Mesothelial cell of epicardium (in vitro differentiated cells): ENCODE measurements around the gene PIH1D2. TPM values are rescaled to one million over a fixed set of nuclear protein-coding genes. Genes with fewer than 3 reads are reported as not detected.

Experiments
- DNase-seq, 2 experiments: peaks; one replicate each; pipeline ENCODE4 v3.0.0; 2021; ENCODE audit warnings: low spot score in 2 of 2; ENCODE audit not compliant: unreplicated experiment in 2 of 2
- H3K27ac Mint-ChIP-seq: 2 replicates; pipeline ENCODE4 v1.8.0; 2021; ENCODE audit warnings: mixed read lengths
- H3K27me3 Mint-ChIP-seq: 2 replicates; pipeline ENCODE4 v1.8.0; 2021; ENCODE audit warnings: low read depth, mixed read lengths
- H3K36me3 Mint-ChIP-seq: 2 replicates; pipeline ENCODE4 v1.8.0; 2021; ENCODE audit warnings: mixed read lengths
- H3K4me1 Mint-ChIP-seq: 2 replicates; pipeline ENCODE4 v1.8.0; 2021; ENCODE audit warnings: mixed read lengths
- H3K4me3 Mint-ChIP-seq: 2 replicates; pipeline ENCODE4 v1.8.0; 2021; ENCODE audit warnings: mild to moderate bottlenecking, moderate library complexity, mixed read lengths
- H3K9me3 Mint-ChIP-seq: 2 replicates; pipeline ENCODE4 v1.8.0; 2021; ENCODE audit warnings: mixed read lengths
- CTCF ChIP-seq: fragments of 200-600 bp; sonication (generic); IDR thresholded peaks from one replicate; pipeline ENCODE4 v1.5.0; 2021; ENCODE audit warnings: antibody characterized with exemption; ENCODE audit not compliant: unreplicated experiment
- total RNA-seq: library from RNA; stranded (reverse); gene quantifications from 3 replicates; pipeline ENCODE4 v1.2.1, GENCODE V29; 2021

Gene PIH1D2
- total RNA-seq, 1 donor from 2014 or later: 1.9 TPM

DNA sequence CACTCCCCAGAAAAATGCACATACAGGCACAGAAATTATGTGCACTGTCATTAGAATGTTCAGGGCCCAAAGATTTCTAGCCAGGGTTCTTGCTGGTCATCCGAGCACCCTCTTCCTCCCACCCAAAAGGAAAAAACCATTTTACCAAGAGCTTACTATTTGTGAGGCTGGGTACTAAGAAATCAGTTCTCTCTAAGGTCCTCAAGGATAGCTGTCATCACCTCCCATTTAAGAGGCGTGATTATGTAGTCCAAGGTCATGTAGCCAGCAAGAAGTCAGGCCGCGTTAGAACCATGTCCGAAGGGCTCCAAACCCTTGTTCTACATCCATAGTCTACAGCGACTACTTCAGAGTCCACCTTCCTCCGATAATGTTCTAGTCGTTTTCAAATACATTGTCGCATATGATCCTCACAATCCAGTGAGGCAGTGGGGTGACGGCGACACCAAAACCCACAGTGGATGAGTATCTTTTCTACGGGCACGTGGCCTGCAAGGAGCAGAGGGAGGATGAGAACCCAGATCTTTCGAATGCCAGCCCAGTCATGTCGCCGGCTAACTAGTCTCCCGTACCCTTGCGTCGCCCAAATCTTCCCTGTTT is 12.1 kb upstream of the PIH1D2 start:
- peak overlapping the region; percentile 100 for H3K4me3 Mint-ChIP-seq
- no peaks in the 10 kb centered on the region for H3K27me3 Mint-ChIP-seq
- H3K36me3 Mint-ChIP-seq: peaks cover 36% of the 10 kb centered on the region

GRCh38 chr11:112082729-112083128 is 8.9 kb upstream of the PIH1D2 start:
- Mint-ChIP-seq H3K4me3 (no peak overlapping the region), H3K36me3 (peaks cover 36% of the 10 kb centered on the region), H3K9me3 (no peaks in the 10 kb centered on the region), H3K27ac (no peak overlapping the region), H3K27me3 (no peaks in the 10 kb centered on the region), H3K4me1 (peaks cover 26% of the 10 kb centered on the region)
- DNase-seq: no peak
- no peak for TF ChIP-seq CTCF

More for the DNA sequence above, 12.1 kb upstream of the PIH1D2 start:
- H3K9me3 Mint-ChIP-seq: no peaks in the 10 kb centered on the region
- TF ChIP-seq CTCF: no peak
- no peak for DNase-seq
- H3K4me1 Mint-ChIP-seq: peaks cover 42% of the 10 kb centered on the region
- H3K27ac Mint-ChIP-seq: peak overlapping the region; percentile 97

DNA sequence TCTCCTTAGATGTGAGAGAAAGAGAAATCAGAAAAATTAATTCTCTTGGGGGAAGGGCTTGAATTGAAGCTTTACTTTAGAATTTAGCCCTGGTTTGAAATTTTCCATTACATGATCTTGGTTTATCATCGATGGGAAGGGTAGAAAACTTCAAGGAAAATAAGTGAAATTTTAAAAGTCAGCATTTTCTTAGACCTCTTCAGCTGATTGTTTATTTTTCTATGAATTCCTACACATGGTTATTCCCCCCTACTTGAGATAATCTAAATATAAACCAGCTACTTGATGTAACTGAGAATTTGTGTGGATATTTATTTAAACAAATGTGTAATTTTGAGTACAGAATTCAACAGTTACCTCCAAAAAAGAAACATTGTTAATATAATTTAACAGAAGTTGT is 10.9 kb downstream of the PIH1D2 start:
- Mint-ChIP-seq H3K9me3 (no peaks in the 10 kb centered on the region), H3K36me3 (peaks cover 7% of the 10 kb centered on the region), H3K4me3 (no peak overlapping the region), H3K27me3 (no peaks in the 10 kb centered on the region), H3K27ac (no peak overlapping the region), H3K4me1 (no peaks in the 10 kb centered on the region)
- TF ChIP-seq CTCF: no peak
- DNase-seq: no peak

DNA sequence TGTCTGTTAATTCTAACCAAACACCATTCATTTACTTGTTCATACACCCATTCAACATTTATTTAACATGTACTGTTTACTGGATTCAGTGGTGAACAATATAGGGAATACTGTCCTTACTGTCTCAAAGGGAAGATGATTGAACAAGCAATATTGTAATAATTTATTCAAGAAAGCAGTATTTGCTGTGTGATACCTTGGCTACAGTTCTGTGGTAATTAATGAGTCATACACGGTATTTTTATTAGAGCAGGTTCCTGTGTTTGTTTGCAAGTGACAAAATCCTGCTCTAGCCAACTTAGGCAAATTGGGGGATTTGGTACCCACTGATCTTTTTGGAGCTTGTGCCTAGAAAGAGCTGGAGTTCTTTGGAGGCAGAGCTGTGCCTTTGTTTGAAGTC is 15.7 kb downstream of the PIH1D2 start:
- no peak overlapping the region for H3K4me3 Mint-ChIP-seq
- no peak for TF ChIP-seq CTCF
- no peak overlapping the region for H3K27ac Mint-ChIP-seq
- peaks cover 33% of the 10 kb centered on the region for H3K36me3 Mint-ChIP-seq
- no peak for DNase-seq
- H3K4me1 Mint-ChIP-seq: no peaks in the 10 kb centered on the region
- no peaks in the 10 kb centered on the region for H3K27me3 Mint-ChIP-seq
- no peaks in the 10 kb centered on the region for H3K9me3 Mint-ChIP-seq

- Mint-ChIP-seq H3K27ac (no peak overlapping the region), H3K4me1 (no peaks in the 10 kb centered on the region), H3K27me3 (no peaks in the 10 kb centered on the region), H3K9me3 (no peaks in the 10 kb centered on the region), H3K36me3 (peaks cover 39% of the 10 kb centered on the region), H3K4me3 (no peak overlapping the region)
- TF ChIP-seq CTCF: no peak
- DNase-seq: no peak
Measured at GRCh38 chr11:112057170-112057569, 16.6 kb downstream of the PIH1D2 start.

GRCh38 chr11:112051768-112052167 is 22.0 kb downstream of the PIH1D2 start:
- Mint-ChIP-seq H3K27me3 (no peaks in the 10 kb centered on the region), H3K9me3 (peaks cover 12% of the 10 kb centered on the region), H3K4me3 (no peak overlapping the region), H3K4me1 (no peaks in the 10 kb centered on the region), H3K27ac (no peak overlapping the region), H3K36me3 (peaks cover 70% of the 10 kb centered on the region)
- no peak for DNase-seq
- no peak for TF ChIP-seq CTCF
